Psoas muscle (tissue), 8 donors: ENCODE data around the gene CLDN25. TPM values are rescaled to one million over a fixed set of nuclear protein-coding genes. Genes with fewer than 3 reads are reported as not detected.

Experiments used
- ATAC-seq, 4 donors: fragments of 200-7000 bp; cut with Tn5 transposase; one replicate each; pipeline ENCODE4 v1.9.1; 2020; ENCODE audit warnings: moderate library complexity in 3 of 4, mild to moderate bottlenecking in 2 of 4
- DNase-seq, 2 donors: peaks; one replicate each; pipeline ENCODE4 v3.0.0-alpha.2; 2020
- H3K27ac ChIP-seq: fragments of 200-600 bp; one replicate; pipeline ENCODE4 v1.8.0; 2022
- H3K27me3 ChIP-seq, 3 donors: fragments of 200-600 bp in 1 of 3; one replicate each; pipeline versions ENCODE4 v1.6.1 to v1.8.0; 2013 to 2022; ENCODE audit warnings: low read length in 2 of 3, mild to moderate bottlenecking in 2 of 3, moderate library complexity in 1 of 3; ENCODE audit not compliant: insufficient read depth in 3 of 3
- H3K36me3 ChIP-seq, 2 donors: fragments of 200-600 bp in 1 of 2; one replicate each; pipeline versions ENCODE4 v1.6.1 to v1.8.0; 2013 to 2022; ENCODE audit warnings: low read depth in 1 of 2, mild to moderate bottlenecking in 1 of 2, moderate library complexity in 1 of 2; ENCODE audit not compliant: insufficient read depth in 1 of 2
- H3K4me1 ChIP-seq: fragments of 200-600 bp; one replicate; pipeline ENCODE4 v1.8.0; 2022
- H3K4me3 ChIP-seq: fragments of 200-600 bp; one replicate; pipeline ENCODE4 v1.8.0; 2022; ENCODE audit warnings: mild to moderate bottlenecking
- H3K9me3 ChIP-seq: fragments of 200-600 bp; one replicate; pipeline ENCODE4 v1.8.0; 2022
- WGBS, 3 donors: extraction: QIAGEN DNeasy Blood & Tissue Kit; methylation state at CpG; one replicate each; pipeline versions ENCODE4 v1.1.6 to v1.1.7; 2013; 5-methylcytosine and 5-hydroxymethylcytosine counted together
- intact Hi-C, 2 donors: fragments of 100-400 bp; cut with DNase I; formaldehyde crosslinking; loops; one replicate each; pipeline versions ENCODE4 v1.11.0 to v1.14.2; 2022
- long read RNA-seq, 2 donors: library from polyadenylated mRNA; unstranded; transcript quantifications; one replicate each; pipeline ENCODE4 v2.0.0, GENCODE V29; 2021
- polyA plus RNA-seq, 3 donors: library from polyadenylated mRNA; stranded (reverse); fragments of 200-250 nt; gene quantifications; one replicate each; pipeline ENCODE4 v1.2.3, GENCODE V29; 2013
- total RNA-seq, 4 donors: library from RNA; stranded (reverse); fragmentation: NEBNext Ultra II Directional in 2 of 4; extraction: Animal tissue kit (Norgen Biotek cat#: 25700) in 2 of 4; gene quantifications; one replicate each; pipeline versions ENCODE4 v1.2.1 to v1.2.4, GENCODE V29; 2021 to 2023
- TF ChIP-seq, protein P1 (sequence below): fragments of 200-600 bp; IDR thresholded peaks from one replicate; pipeline ENCODE4 v1.8.0; 2022; ENCODE audit warnings: antibody characterized with exemption
- donor health status: healthy with polysubstance abuse.
- donor health status: DM: no; HTN: no; CAD: no; lungs with moderate emphysema.
- donor health status: Bipolar disorder and iron deficiency.
- donor health status: healthy.
- donor health status: DM: yes; HTN: yes; CAD: no.
- donor health status: DM: no; HTN: no; CAD: no.
- donor health status: DM: no; HTN: no; CAD: no.
- donor health status: DM: yes; HTN: yes; CAD: no.

The CLDN25 gene
- total RNA-seq (not detected), polyA plus RNA-seq (not detected)
- long read RNA-seq, donor 1 = 0 reads
- long read RNA-seq, donor 2 = 0 reads

DNA sequence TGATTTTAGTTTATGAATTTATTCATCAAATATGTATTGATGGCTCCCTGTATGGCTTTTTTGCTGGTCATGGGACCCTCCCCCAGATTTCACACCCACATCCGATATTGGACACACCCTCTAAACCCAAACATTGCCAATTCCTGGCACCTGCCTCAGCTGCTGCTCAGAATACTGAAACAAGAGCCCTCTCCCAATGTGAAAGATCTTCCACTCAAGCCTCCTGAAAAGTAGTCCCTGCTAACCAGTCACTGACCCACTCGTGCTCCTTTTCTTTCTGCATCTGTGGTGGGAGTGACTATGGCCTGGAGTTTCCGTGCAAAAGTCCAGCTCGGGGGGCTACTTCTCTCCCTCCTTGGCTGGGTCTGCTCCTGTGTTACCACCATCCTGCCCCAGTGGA, at the start of gene CLDN25:
CLDN25 (plus strand) TSS at position 301 of the 400 bp plus-strand sequence; CDS start at position 301, 0 bp downstream.
- intact Hi-C loops = no loop called here
- Histone ChIP-seq H3K9me3 (no peaks in the 10 kb centered on the region), H3K4me3 (peak within 1 kb of the TSS; percentile 18), H3K27me3 (no peaks in the 10 kb centered on the region), H3K27ac (peak within 1 kb of the TSS; percentile 84), H3K36me3 (no peaks in the 10 kb centered on the region), H3K4me1 (peaks cover 10% of the 10 kb centered on the region)
- WGBS, 3 donors = 66 to 74% (median 72%) methylated on average over 4 of the region's 4 CpGs
- ATAC-seq (no peak), DNase-seq (no peak)
- TF ChIP-seq, protein P1, sequence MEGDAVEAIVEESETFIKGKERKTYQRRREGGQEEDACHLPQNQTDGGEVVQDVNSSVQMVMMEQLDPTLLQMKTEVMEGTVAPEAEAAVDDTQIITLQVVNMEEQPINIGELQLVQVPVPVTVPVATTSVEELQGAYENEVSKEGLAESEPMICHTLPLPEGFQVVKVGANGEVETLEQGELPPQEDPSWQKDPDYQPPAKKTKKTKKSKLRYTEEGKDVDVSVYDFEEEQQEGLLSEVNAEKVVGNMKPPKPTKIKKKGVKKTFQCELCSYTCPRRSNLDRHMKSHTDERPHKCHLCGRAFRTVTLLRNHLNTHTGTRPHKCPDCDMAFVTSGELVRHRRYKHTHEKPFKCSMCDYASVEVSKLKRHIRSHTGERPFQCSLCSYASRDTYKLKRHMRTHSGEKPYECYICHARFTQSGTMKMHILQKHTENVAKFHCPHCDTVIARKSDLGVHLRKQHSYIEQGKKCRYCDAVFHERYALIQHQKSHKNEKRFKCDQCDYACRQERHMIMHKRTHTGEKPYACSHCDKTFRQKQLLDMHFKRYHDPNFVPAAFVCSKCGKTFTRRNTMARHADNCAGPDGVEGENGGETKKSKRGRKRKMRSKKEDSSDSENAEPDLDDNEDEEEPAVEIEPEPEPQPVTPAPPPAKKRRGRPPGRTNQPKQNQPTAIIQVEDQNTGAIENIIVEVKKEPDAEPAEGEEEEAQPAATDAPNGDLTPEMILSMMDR = no peak

DNA sequence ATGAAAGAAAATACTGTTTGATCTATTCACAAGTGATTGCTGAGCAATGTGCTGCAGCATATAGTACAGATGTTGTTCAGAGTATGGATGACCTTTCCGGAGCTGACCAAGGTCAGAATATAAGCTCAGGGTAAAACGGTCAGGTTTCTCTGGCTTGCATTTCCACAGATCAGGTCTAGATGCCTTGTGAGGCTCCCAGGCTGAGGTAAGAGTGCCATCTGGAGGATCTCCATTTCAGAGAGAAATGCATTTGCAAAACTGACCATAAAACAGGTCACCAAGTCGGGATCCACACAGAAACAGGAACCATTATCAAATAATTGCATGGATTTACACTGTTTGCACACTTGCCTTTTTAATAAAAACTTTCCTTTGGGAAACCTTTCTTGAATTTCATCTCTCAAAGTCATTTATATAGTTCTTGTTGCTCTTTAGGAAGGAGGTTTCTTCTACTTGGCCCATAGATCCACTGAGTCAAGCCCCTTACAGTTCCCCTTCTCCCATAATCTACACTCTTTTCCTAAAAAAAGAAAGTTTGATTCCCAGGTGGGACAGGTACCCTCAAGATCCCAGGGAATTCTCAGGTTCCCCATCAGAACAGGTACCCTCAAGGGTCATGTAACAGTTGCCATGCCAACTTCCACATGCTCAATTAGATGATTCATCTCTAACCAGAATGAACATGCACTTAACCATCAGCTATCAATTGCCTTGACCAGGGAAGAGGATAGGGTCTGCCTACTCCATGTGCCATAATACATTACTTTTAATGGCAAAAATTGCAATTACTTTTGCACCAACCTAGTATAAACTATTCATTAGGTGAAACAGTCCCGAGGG, 48.5 kb upstream of the CLDN25 start:
- peaks cover 3 to 49% of the 10 kb centered on the region in 2 donors for H3K36me3 ChIP-seq
- no peaks in the 10 kb centered on the region for H3K9me3 ChIP-seq
- peak; percentile 86 to 94 (median 88) for ATAC-seq
- H3K4me1 ChIP-seq = peaks cover 8% of the 10 kb centered on the region
- intact Hi-C loops = loop anchor here (2.0 to 10.0 kb wide), 3 partner anchors 176 to 424 kb away; no protein-coding TSS in a partner anchor
- peak in 1 of 2 donors; percentile 20 for DNase-seq
- H3K27ac ChIP-seq = no peak overlapping the region
- WGBS, 3 donors = 30 to 40% (median 32%) methylated on average over 4 of the region's 4 CpGs
- TF ChIP-seq, protein P1 = peak; percentile 74
- H3K27me3 ChIP-seq = no peaks in the 10 kb centered on the region
- H3K4me3 ChIP-seq = no peak overlapping the region

DNA sequence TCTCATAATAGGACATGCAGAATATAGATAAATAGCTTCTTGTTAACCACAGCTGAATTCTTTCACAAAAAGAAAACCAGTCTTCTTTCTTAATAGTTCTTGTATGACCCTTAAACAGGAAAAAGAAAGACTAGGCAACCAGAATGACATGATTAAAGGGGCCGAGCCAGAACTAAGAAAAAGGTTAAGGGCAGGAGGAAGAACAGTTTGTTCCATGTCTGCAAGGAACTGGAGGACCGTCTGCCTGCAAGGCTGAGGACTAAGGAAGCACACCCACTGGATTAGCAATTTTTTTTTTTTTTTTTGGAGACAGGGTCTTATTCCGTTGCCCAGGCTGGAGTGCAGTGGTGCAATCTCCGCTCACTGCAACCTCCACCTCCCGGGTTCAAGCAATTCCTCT, 47.5 kb upstream of the CLDN25 start:
- no peaks in the 10 kb centered on the region for H3K9me3 ChIP-seq
- no peak overlapping the region for H3K27ac ChIP-seq
- no peaks in the 10 kb centered on the region for H3K27me3 ChIP-seq
- 83 to 93% (median 91%) methylated on average over 5 of the region's 5 CpGs for WGBS, 3 donors
- TF ChIP-seq, protein P1 = no peak
- no peak for DNase-seq
- intact Hi-C loops = loop anchor here (5.0 to 10.0 kb wide), 2 partner anchors 177 to 200 kb away; no protein-coding TSS in a partner anchor
- no peak overlapping the region for H3K4me3 ChIP-seq
- peaks cover 8% of the 10 kb centered on the region for H3K4me1 ChIP-seq
- H3K36me3 ChIP-seq = peaks cover 9 to 59% of the 10 kb centered on the region in 2 donors
- ATAC-seq = no peak

DNA sequence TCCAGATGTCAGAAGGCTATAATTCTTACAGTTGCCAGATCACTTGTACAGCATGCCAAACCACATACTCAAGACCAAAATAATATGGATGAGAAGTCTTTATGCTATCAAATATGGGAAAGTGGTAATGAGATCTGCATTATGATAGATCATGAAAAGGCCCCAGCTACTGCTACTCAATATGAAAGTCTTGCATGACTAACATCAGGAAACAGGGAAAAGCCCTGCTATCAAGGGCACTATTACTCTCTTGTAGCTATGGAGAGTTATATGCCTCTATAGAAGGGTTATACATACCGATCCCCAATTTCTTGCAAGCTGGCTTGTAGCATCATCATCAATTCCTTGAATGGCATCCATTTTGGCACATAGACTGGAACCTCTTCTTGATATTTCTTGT, 43.3 kb upstream of the CLDN25 start:
- ATAC-seq = no peak
- H3K36me3 ChIP-seq = peaks cover 9 to 100% of the 10 kb centered on the region in 2 donors
- H3K9me3 ChIP-seq = no peaks in the 10 kb centered on the region
- 83 to 98% (median 89%) methylated on average over 1 of the region's 1 CpG for WGBS, 3 donors
- H3K27me3 ChIP-seq = no peaks in the 10 kb centered on the region
- DNase-seq = no peak
- intact Hi-C loops = loop anchor here in 1 of 2 donors (10.0 kb wide), 1 partner anchor 182 kb away; no protein-coding TSS in a partner anchor
- no peaks in the 10 kb centered on the region for H3K4me1 ChIP-seq
- TF ChIP-seq, protein P1 = no peak
- H3K4me3 ChIP-seq = no peak overlapping the region
- H3K27ac ChIP-seq = no peak overlapping the region
